Caco-2 (cell line): ENCODE results near the gene FRRS1L. TPM values are rescaled to one million over a fixed set of nuclear protein-coding genes. Genes with fewer than 3 reads are reported as not detected.

Experiments
- BruUV-seq: library from RNA; stranded (reverse); fragments of 400-500 nt; replicated peaks from 2 replicates; lab custom pipeline; 2021; lab: Mats Ljungman, UMichigan
- CTCF ChIA-PET: fragments of 300-600 bp; sonication (Branson Sonifier 250); formaldehyde crosslinking; loops from one replicate; lab custom pipeline; 2022; ENCODE audit warnings: antibody characterized with exemption; lab: Charles Lee
- POLR2A ChIA-PET: fragments of 300-600 bp; sonication (Branson Sonifier 250); formaldehyde crosslinking; loops from one replicate; lab custom pipeline; 2022; ENCODE audit warnings: antibody characterized with exemption; lab: Charles Lee
- DNase-seq, 2 experiments: peaks; one replicate each; pipeline versions ENCODE4 v3.0.0 to v3.0.0-alpha.2; 2020 to 2022
- H3K27me3 ChIP-seq: replicated peaks from 2 replicates; pipeline ENCODE4 v1.6.0; 2011; ENCODE audit warnings: low read length; ENCODE audit not compliant: control insufficient read depth, insufficient read depth
- H3K36me3 ChIP-seq: 2 replicates; pipeline ENCODE4 v1.5.1; 2011; ENCODE audit warnings: low read length; ENCODE audit not compliant: control insufficient read depth, insufficient read depth
- H3K4me1 ChIP-seq: fragments of 250-450 bp; sonication (Bioruptor Pico); 2 replicates; pipeline ENCODE4 v1.5.1; 2020; ENCODE audit warnings: mild to moderate bottlenecking
- H3K4me3 ChIP-seq: 2 replicates; pipeline ENCODE4 v1.5.1; 2011; ENCODE audit warnings: low read depth, mild to moderate bottlenecking, control low read depth, low read length
- H3K9me3 ChIP-seq: fragments of 250-450 bp; sonication (Bioruptor Pico); 2 replicates; pipeline ENCODE4 v1.5.1; 2020; ENCODE audit warnings: mild to moderate bottlenecking, moderate library complexity
- H3K27ac Mint-ChIP-seq: one replicate; pipeline ENCODE4 v1.8.0; 2022; ENCODE audit warnings: mixed read lengths; ENCODE audit not compliant: unreplicated experiment
- H3K27me3 Mint-ChIP-seq: one replicate; pipeline ENCODE4 v1.8.0; 2022; ENCODE audit warnings: mixed read lengths; ENCODE audit not compliant: insufficient read depth, unreplicated experiment
- H3K36me3 Mint-ChIP-seq: one replicate; pipeline ENCODE4 v1.8.0; 2022; ENCODE audit warnings: mild to moderate bottlenecking, mixed read lengths; ENCODE audit not compliant: insufficient read depth, unreplicated experiment
- H3K4me1 Mint-ChIP-seq: one replicate; pipeline ENCODE4 v1.8.0; 2022; ENCODE audit warnings: low read depth, mixed read lengths; ENCODE audit not compliant: unreplicated experiment
- H3K4me3 Mint-ChIP-seq: one replicate; pipeline ENCODE4 v1.8.0; 2022; ENCODE audit warnings: mild to moderate bottlenecking, moderate library complexity, mixed read lengths; ENCODE audit not compliant: unreplicated experiment
- H3K9me3 Mint-ChIP-seq: one replicate; pipeline ENCODE4 v1.8.0; 2022; ENCODE audit warnings: mixed read lengths; ENCODE audit not compliant: unreplicated experiment
- intact Hi-C: fragments of 100-400 bp; cut with micrococcal nuclease; formaldehyde crosslinking; loops from one replicate; pipeline ENCODE4 v1.10.0; 2022; ENCODE audit not compliant: unreplicated experiment
- total RNA-seq: library from RNA; stranded (reverse); gene quantifications from 2 replicates; pipeline ENCODE4 v1.2.3, GENCODE V29; 2022
- TF ChIP-seq, protein P1 (sequence below), 2 experiments: fragments of 200-600 bp in 1 of 2; IDR thresholded peaks; 1 replicate in 1 of 2; 2 replicates in 1 of 2; pipeline versions ENCODE4 v1.5.1 to v1.8.0; 2011 to 2022; ENCODE audit warnings: antibody characterized with exemption in 1 of 2, control low read depth in 1 of 2, inconsistent platforms in 1 of 2, low read depth in 1 of 2, low read length in 1 of 2, mild to moderate bottlenecking in 1 of 2, moderate library complexity in 1 of 2; ENCODE audit not compliant: insufficient read depth in 1 of 2, severe bottlenecking in 1 of 2, unreplicated experiment in 1 of 2

FRRS1L gene
- total RNA-seq, 1 experiment from 2014 or later = not detected

DNA sequence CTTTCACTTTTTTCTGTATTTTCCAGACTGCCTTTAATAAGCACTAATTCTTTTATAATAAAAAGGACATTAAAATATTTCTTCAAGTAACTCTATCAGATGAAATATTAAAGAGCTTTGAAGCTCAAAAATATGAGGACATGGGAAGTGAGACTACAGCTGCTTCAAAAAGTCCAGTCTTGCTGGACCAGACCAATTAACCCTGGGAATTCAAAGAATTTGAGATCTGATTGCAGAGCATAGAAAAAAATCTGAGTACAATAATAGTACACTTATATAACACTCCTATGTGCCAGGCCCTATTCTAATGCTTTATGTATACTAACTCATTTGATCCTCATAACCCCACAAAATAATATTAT is 57.1 kb downstream of the FRRS1L start:
- Histone ChIP-seq H3K4me1 (peaks cover 70% of the 10 kb centered on the region), H3K27me3 (no peaks in the 10 kb centered on the region), H3K9me3 (no peaks in the 10 kb centered on the region), H3K4me3 (no peak overlapping the region), H3K36me3 (no peaks in the 10 kb centered on the region)
- TF ChIP-seq, protein P1, sequence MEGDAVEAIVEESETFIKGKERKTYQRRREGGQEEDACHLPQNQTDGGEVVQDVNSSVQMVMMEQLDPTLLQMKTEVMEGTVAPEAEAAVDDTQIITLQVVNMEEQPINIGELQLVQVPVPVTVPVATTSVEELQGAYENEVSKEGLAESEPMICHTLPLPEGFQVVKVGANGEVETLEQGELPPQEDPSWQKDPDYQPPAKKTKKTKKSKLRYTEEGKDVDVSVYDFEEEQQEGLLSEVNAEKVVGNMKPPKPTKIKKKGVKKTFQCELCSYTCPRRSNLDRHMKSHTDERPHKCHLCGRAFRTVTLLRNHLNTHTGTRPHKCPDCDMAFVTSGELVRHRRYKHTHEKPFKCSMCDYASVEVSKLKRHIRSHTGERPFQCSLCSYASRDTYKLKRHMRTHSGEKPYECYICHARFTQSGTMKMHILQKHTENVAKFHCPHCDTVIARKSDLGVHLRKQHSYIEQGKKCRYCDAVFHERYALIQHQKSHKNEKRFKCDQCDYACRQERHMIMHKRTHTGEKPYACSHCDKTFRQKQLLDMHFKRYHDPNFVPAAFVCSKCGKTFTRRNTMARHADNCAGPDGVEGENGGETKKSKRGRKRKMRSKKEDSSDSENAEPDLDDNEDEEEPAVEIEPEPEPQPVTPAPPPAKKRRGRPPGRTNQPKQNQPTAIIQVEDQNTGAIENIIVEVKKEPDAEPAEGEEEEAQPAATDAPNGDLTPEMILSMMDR (IDR thresholded peaks at IDR 0.05; ENCODE audit: insufficient read depth in 1 of 2, low read depth in 1 of 2, low read length in 1 of 2, severe bottlenecking in 1 of 2, unreplicated experiment in 1 of 2) = no peak
- intact Hi-C loops = no loop called here
- Mint-ChIP-seq H3K27me3 (no peaks in the 10 kb centered on the region), H3K4me3 (peak overlapping the region; percentile 10), H3K4me1 (peaks cover 54% of the 10 kb centered on the region), H3K27ac (peak overlapping the region; percentile 46), H3K9me3 (no peaks in the 10 kb centered on the region), H3K36me3 (peaks cover 41% of the 10 kb centered on the region)
- POLR2A ChIA-PET = interaction anchor here (1.1 kb wide), 1 partner anchor 30 kb away, joined by 3 read pairs; no protein-coding TSS in a partner anchor
- CTCF ChIA-PET = no interaction called here
- DNase-seq = no peak
- BruUV-seq = no TSS peak

DNA sequence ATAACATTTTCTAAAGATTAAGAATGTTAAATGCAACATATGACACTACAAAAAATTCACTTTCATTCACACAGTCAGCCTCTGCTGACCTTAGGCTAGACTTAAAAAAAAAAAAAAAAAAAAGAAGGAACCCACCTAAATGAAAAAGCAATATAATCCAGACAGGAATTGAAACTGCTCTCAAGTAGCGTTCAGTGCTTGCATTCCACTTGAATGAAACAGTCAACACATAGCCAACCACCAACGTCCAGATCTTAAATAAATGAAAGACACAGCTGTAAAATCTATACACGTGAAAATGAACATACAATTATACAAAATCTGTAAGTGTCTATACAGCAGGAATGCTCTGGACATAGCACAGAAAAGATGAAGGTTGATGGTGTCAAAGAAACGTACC is 58.7 kb downstream of the FRRS1L start:
- peak overlapping the region; percentile 39 for H3K27ac Mint-ChIP-seq
- no peak for DNase-seq
- peaks cover 40% of the 10 kb centered on the region for H3K36me3 Mint-ChIP-seq
- H3K36me3 ChIP-seq = no peaks in the 10 kb centered on the region
- peaks cover 67% of the 10 kb centered on the region for H3K4me1 ChIP-seq
- no peaks in the 10 kb centered on the region for H3K9me3 ChIP-seq
- TF ChIP-seq, protein P1 (IDR thresholded peaks at IDR 0.05; ENCODE audit: insufficient read depth in 1 of 2, low read depth in 1 of 2, low read length in 1 of 2, severe bottlenecking in 1 of 2, unreplicated experiment in 1 of 2) = no peak
- peaks cover 52% of the 10 kb centered on the region for H3K4me1 Mint-ChIP-seq
- no TSS peak for BruUV-seq
- CTCF ChIA-PET = no interaction called here
- POLR2A ChIA-PET = interaction anchor here (0.8 to 1.0 kb wide), 2 partner anchors 12 to 29 kb away, joined by 3 to 4 read pairs; partner anchors contain the start of gene TMEM245
- H3K27me3 Mint-ChIP-seq = no peaks in the 10 kb centered on the region
- H3K9me3 Mint-ChIP-seq = peaks cover 6% of the 10 kb centered on the region
- H3K4me3 Mint-ChIP-seq = peak overlapping the region; percentile 38
- no peaks in the 10 kb centered on the region for H3K27me3 ChIP-seq
- intact Hi-C loops = loop anchor here (1.0 kb wide), 1 partner anchor 8 kb away; no protein-coding TSS in a partner anchor
- no peak overlapping the region for H3K4me3 ChIP-seq

DNA sequence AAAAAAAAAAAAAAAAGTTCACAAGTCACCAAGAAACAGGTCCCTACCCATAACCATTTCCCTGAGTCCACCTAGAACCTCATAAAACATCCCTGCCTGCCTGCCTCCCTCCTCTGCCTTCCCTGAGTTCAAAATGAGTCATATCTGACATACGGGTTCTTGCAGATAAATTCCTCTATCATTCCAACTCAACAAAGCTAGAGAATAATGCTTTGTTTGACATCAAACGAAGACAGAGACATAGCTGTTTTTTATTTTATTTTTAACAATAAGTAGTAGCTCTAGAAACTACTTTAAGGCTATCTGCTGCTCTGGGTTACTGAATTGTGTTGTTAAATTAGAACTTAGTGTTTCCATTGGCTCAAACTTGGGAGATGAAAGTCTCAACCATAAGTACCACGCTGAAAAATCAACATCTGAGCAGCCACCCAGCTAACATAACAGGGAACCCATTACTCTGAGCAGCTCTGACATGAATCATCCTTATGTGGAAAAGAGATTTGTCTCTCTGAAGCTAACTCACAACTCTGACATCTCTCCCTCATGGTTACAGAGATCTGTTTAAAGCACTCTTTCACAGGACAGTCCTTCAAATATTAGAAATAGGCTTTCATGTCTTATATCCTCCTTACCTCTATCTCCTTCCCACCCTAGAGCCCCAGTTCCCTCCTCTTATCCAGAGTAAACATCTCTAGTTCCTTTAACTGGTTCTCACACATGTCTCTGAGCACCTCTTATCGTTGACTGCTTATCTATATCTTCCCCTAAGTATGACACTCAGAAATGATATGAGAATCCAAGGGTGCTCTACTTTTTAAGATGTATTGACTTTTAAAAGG is 59.4 kb downstream of the FRRS1L start:
- TF ChIP-seq, protein P1 (IDR thresholded peaks at IDR 0.05; ENCODE audit: insufficient read depth in 1 of 2, low read depth in 1 of 2, low read length in 1 of 2, severe bottlenecking in 1 of 2, unreplicated experiment in 1 of 2) = no peak
- Histone ChIP-seq H3K4me3 (no peak overlapping the region), H3K36me3 (no peaks in the 10 kb centered on the region), H3K27me3 (no peaks in the 10 kb centered on the region), H3K4me1 (peaks cover 66% of the 10 kb centered on the region), H3K9me3 (no peaks in the 10 kb centered on the region)
- POLR2A ChIA-PET = no interaction called here
- CTCF ChIA-PET = interaction anchor here (0.7 kb wide), 1 partner anchor 10 kb away, joined by 4 read pairs; no protein-coding TSS in a partner anchor
- Mint-ChIP-seq H3K4me3 (peak overlapping the region; percentile 38), H3K27ac (peak overlapping the region; percentile 39), H3K27me3 (no peaks in the 10 kb centered on the region), H3K9me3 (peaks cover 12% of the 10 kb centered on the region), H3K36me3 (peaks cover 47% of the 10 kb centered on the region), H3K4me1 (peaks cover 59% of the 10 kb centered on the region)
- intact Hi-C loops = loop anchor here (1.0 kb wide), 1 partner anchor 7 kb away; no protein-coding TSS in a partner anchor
- DNase-seq = peak in 1 of 2 experiments; percentile 25
- BruUV-seq = no TSS peak
